ENCODE results near the gene MTERF2.

MTERF2 gene

GRCh38 chr12:106953352-106954250 is 33.3 kb downstream of the MTERF2 start:
- DNase-seq (ENCODE audit: low spot score) = no peak

- DNase-seq (ENCODE audit: low spot score) = no peak
Observed at GRCh38 chr12:106950591-106950990, 36.4 kb downstream of the MTERF2 start.

- DNase-seq (ENCODE audit: low spot score) = no peak
Observed at GRCh38 chr12:106947461-106947860, 39.5 kb downstream of the MTERF2 start.

- DNase-seq (ENCODE audit: low spot score) = no peak
Observed at GRCh38 chr12:106945261-106945851, 41.6 kb downstream of the MTERF2 start.

GRCh38 chr12:106942775-106943174 is 44.2 kb downstream of the MTERF2 start:
- DNase-seq (ENCODE audit: low spot score) = no peak

GRCh38 chr12:106941481-106942156 is 45.3 kb downstream of the MTERF2 start:
- no peak for DNase-seq (ENCODE audit: low spot score)

GRCh38 chr12:106934277-106934676 is 52.7 kb downstream of the MTERF2 start:
- DNase-seq (ENCODE audit: low spot score) = no peak

Data from CD4-positive, alpha-beta T cell treated with Interleukin-2 at 100 ng/mL for 4 hours (primary cell).